ENCODE results near the gene FAM3B.

- TF ChIP-seq POLR2A (IDR thresholded peaks at IDR 0.05; ENCODE audit: low read depth, low read length) (no peak), POLR2AphosphoS5 (IDR thresholded peaks at IDR 0.05; ENCODE audit: low read depth, low read length) (no peak), TAF1 (IDR thresholded peaks at IDR 0.05; ENCODE audit: low read depth, low read length) (no peak)
Observed at GRCh38 chr21:41307219-41307618, 9.4 kb upstream of the FAM3B start.

All from GM12891 (cell line).